ENCODE results near the gene MXRA5.

- TF ChIP-seq JUND (IDR thresholded peaks at IDR 0.05; ENCODE audit: low read length) (no peak), CTCF (IDR thresholded peaks at IDR 0.05; ENCODE audit: control extremely low read depth in 1 of 3, insufficient read depth in 1 of 3, low read depth in 1 of 3, low read length in 3 of 3) (no peak)
Measured at GRCh38 chrX:3362956-3363355, 16.5 kb upstream of the MXRA5 start.
